AG04450 (cell line): Measurements from ENCODE around the gene EVC2. TPM values are rescaled to one million over a fixed set of nuclear protein-coding genes. Genes with fewer than 3 reads are reported as not detected.

Source experiments
- CTCF ChIA-PET: fragments of 300-600, 350-600 bp; formaldehyde crosslinking; extraction: SDS; loops from one replicate; lab custom pipeline; 2022; ENCODE audit warnings: antibody characterized with exemption, inconsistent platforms; lab: Charles Lee
- POLR2A ChIA-PET: fragments of 350-600 bp; formaldehyde crosslinking; extraction: SDS; loops from one replicate; lab custom pipeline; 2021; ENCODE audit warnings: antibody characterized with exemption, inconsistent platforms; lab: Yijun Ruan, JAX
- DNase-seq: peaks from one replicate; pipeline ENCODE4 v3.0.0-alpha.2; 2011; ENCODE audit warnings: low read depth, low spot score
- H3K27ac ChIP-seq: one replicate; pipeline ENCODE4 v1.5.1; 2012; ENCODE audit warnings: low read depth, low read length, control low read depth
- H3K27me3 ChIP-seq: one replicate; pipeline ENCODE4 v1.6.0; 2012; ENCODE audit warnings: low read length; ENCODE audit not compliant: control insufficient read depth, insufficient read depth
- H3K4me3 ChIP-seq: 2 replicates; pipeline ENCODE4 v1.5.1; 2011; ENCODE audit warnings: mild to moderate bottlenecking, low read depth, low read length, control low read depth
- H3K9me3 ChIP-seq: 2 replicates; pipeline ENCODE4 v1.5.1; 2012; ENCODE audit warnings: low read length; ENCODE audit not compliant: control insufficient read depth, insufficient read depth
- CTCF ChIP-seq: IDR thresholded peaks from 2 replicates; pipeline ENCODE4 v1.5.1; 2011; ENCODE audit warnings: low read depth, low read length, control low read depth, inconsistent platforms
- polyA plus RNA-seq: library from polyadenylated mRNA; depleted of rRNA; stranded (reverse); fragments of >200 nt; gene quantifications from 2 replicates; pipeline ENCODE4 v1.2.3, GENCODE V29; 2011; rRNA removed

Gene EVC2
- polyA plus RNA-seq, 1 experiment = 2.1 TPM

- DNase-seq = no peak
- TF ChIP-seq CTCF = no peak
- ChIA-PET POLR2A (no interaction called here), CTCF (no interaction called here)
- Histone ChIP-seq H3K27me3 (no peaks in the 10 kb centered on the region), H3K9me3 (no peaks in the 10 kb centered on the region), H3K27ac (no peak overlapping the region), H3K4me3 (no peak overlapping the region)
Measured at GRCh38 chr4:5524446-5525299, 183.7 kb downstream of the EVC2 start.

- POLR2A ChIA-PET = no interaction called here
Measured at GRCh38 chr4:5517372-5517771, 191.0 kb downstream of the EVC2 start.

GRCh38 chr4:5515646-5516045, 192.7 kb downstream of the EVC2 start:
- no peak for TF ChIP-seq CTCF
- POLR2A ChIA-PET = no interaction called here
- H3K4me3 ChIP-seq = no peak overlapping the region
- CTCF ChIA-PET = no interaction called here
- peaks cover 2% of the 10 kb centered on the region; the same call in 1 of the 2 replicates for H3K9me3 ChIP-seq
- H3K27ac ChIP-seq = no peak overlapping the region
- no peak for DNase-seq
- no peaks in the 10 kb centered on the region for H3K27me3 ChIP-seq

More at GRCh38 chr4:5517372-5517771, 191.0 kb downstream of the EVC2 start:
- H3K27ac ChIP-seq = no peak overlapping the region
- H3K4me3 ChIP-seq = no peak overlapping the region
- CTCF ChIA-PET = interaction anchor here (1.2 kb wide), 1 partner anchor 468 kb away, joined by 3 read pairs; no protein-coding TSS in a partner anchor
- H3K9me3 ChIP-seq = peaks cover 2% of the 10 kb centered on the region; the same call in 1 of the 2 replicates
- TF ChIP-seq CTCF = no peak
- no peak for DNase-seq
- no peaks in the 10 kb centered on the region for H3K27me3 ChIP-seq

Other genes starting within 250 kb of the EVC2 start
- gene EVC, start 2.6 kb upstream of the EVC2 start, polyA plus RNA-seq = 11.5 and 15.8 TPM in 2 replicates
- gene CRMP1, start 184.5 kb upstream of the EVC2 start, polyA plus RNA-seq = 5.6 and 6.2 TPM in 2 replicates